HepG2 (cell line): ENCODE data around the gene ZBTB18. TPM values are rescaled to one million over a fixed set of nuclear protein-coding genes. Genes with fewer than 3 reads are reported as not detected.

Source experiments
- ATAC-seq: fragments of 200-7000 bp; cut with Tn5 transposase; 3 replicates; pipeline ENCODE4 v1.9.1; 2020; ENCODE audit warnings: mild to moderate bottlenecking, moderate library complexity
- BruUV-seq: library from RNA; stranded (reverse); fragments of 400-500 nt; replicated peaks from 2 replicates; lab custom pipeline; 2021; lab: Mats Ljungman, UMichigan
- CTCF ChIA-PET: fragments of 300-600 bp; formaldehyde crosslinking; extraction: SDS; loops from one replicate; lab custom pipeline; 2021; ENCODE audit warnings: low total read pairs, inconsistent platforms, low intra/inter-chr PET ratio; lab: Yijun Ruan, JAX
- POLR2A ChIA-PET: fragments of 350-600 bp; sonication (Branson Sonifier 250); formaldehyde crosslinking; loops from one replicate; lab custom pipeline; 2020; ENCODE audit warnings: antibody characterized with exemption, inconsistent platforms; lab: Yijun Ruan, JAX
- DNase-seq: peaks from one replicate; pipeline ENCODE4 v3.0.0-alpha.2; 2015; ENCODE audit warnings: low spot score
- FAIRE-seq: peaks from 3 replicates; lab custom pipeline; 2011; peaks lifted over from hg19 to GRCh38; lab: Jason Lieb, UNC
- H2AFZ ChIP-seq: one replicate; pipeline ENCODE4 v1.6.1; 2011; ENCODE audit warnings: low read length, inconsistent platforms
- H3K27ac ChIP-seq: fragments of 300-600 bp; 3 replicates; pipeline ENCODE4 v1.8.0; 2011; ENCODE audit warnings: mixed run types, mild to moderate bottlenecking, mixed read lengths, low read length, inconsistent platforms; ENCODE audit not compliant: insufficient read depth; ENCODE audit errors: extremely low read length
- H3K27me3 ChIP-seq, 2 experiments: fragments of 200-600 bp in 1 of 2; 2 replicates in 1 of 2; 3 replicates in 1 of 2; pipeline versions ENCODE4 v1.6.0 to v1.8.0; 2011; ENCODE audit warnings: low read length in 2 of 2, mild to moderate bottlenecking in 2 of 2, moderate library complexity in 2 of 2, inconsistent platforms in 1 of 2; ENCODE audit not compliant: insufficient read depth in 2 of 2, control insufficient read depth in 1 of 2
- H3K36me3 ChIP-seq, 2 experiments: fragments of 200-600 bp in 1 of 2; replicated peaks in 1 of 2; 2 replicates in 1 of 2; 3 replicates in 1 of 2; pipeline versions ENCODE4 v1.5.1 to v1.8.0; 2011; ENCODE audit warnings: low read length in 2 of 2, inconsistent platforms in 1 of 2; ENCODE audit not compliant: insufficient read depth in 2 of 2, control insufficient read depth in 1 of 2
- H3K4me1 ChIP-seq: 2 replicates; pipeline ENCODE4 v1.5.1; 2012; ENCODE audit warnings: low read length, inconsistent platforms; ENCODE audit not compliant: insufficient read depth
- H3K4me2 ChIP-seq: 2 replicates; pipeline ENCODE4 v1.6.0; 2011; ENCODE audit warnings: low read depth, low read length, inconsistent platforms
- H3K4me3 ChIP-seq, 3 experiments: fragments of 200-600 bp in 1 of 3; sonication (generic), shearing (Covaris generic) in 1 of 3; replicated peaks in 1 of 3; 2 replicates each; pipeline ENCODE4 v1.5.1; 2011 to 2016; ENCODE audit warnings: low read length in 3 of 3, inconsistent platforms in 2 of 3, low read depth in 2 of 3, mild to moderate bottlenecking in 2 of 3, control low read depth in 1 of 3, mixed read lengths in 1 of 3; ENCODE audit not compliant: insufficient read depth in 1 of 3
- H3K79me2 ChIP-seq: one replicate; pipeline ENCODE4 v1.6.1; 2011; ENCODE audit warnings: low read length, inconsistent platforms; ENCODE audit not compliant: insufficient read depth
- H3K9ac ChIP-seq: 2 replicates; pipeline ENCODE4 v1.6.0; 2011; ENCODE audit warnings: mild to moderate bottlenecking, low read depth, low read length, inconsistent platforms; ENCODE audit not compliant: insufficient read depth
- H3K9me3 ChIP-seq: 2 replicates; pipeline ENCODE4 v1.5.1; 2012; ENCODE audit warnings: mild to moderate bottlenecking, low read length
- H4K20me1 ChIP-seq: 2 replicates; pipeline ENCODE4 v1.6.0; 2011; ENCODE audit warnings: inconsistent platforms, mild to moderate bottlenecking, low read length, moderate library complexity; ENCODE audit not compliant: insufficient read depth
- ATF7 ChIP-seq, 2 experiments: fragments of 450-650 bp in 1 of 2; sonication (generic) in 1 of 2; formaldehyde crosslinking in 1 of 2; IDR thresholded peaks; 2 replicates each; pipeline versions ENCODE4 v1.4.0 to v1.6.1; 2016 to 2020; ENCODE audit warnings: antibody characterized with exemption in 1 of 2, mild to moderate bottlenecking in 1 of 2, missing genetic modification reagents in 1 of 2
- BRCA1 ChIP-seq: sonication (generic); formaldehyde crosslinking; IDR thresholded peaks from 2 replicates; pipeline ENCODE4 v1.4.0; 2020; ENCODE audit warnings: missing genetic modification reagents
- EZH2 ChIP-seq: conservative IDR thresholded peaks from 2 replicates; pipeline ENCODE4 v1.6.1; 2012; ENCODE audit warnings: mild to moderate bottlenecking, low read depth, low read length, moderate library complexity
- HBP1 ChIP-seq: IDR thresholded peaks from 2 replicates; pipeline ENCODE4 v1.6.1; 2016; ENCODE audit warnings: low read depth, control low read depth
- LCORL ChIP-seq, 2 experiments: fragments of 450-650 bp in 1 of 2; sonication (generic) in 1 of 2; formaldehyde crosslinking in 1 of 2; IDR thresholded peaks; 2 replicates each; pipeline versions ENCODE4 v1.5.0 to v1.6.1; 2017 to 2020; ENCODE audit warnings: antibody characterized with exemption in 1 of 2, missing genetic modification reagents in 1 of 2
- USF2 ChIP-seq, 2 experiments: sonication (generic) in 1 of 2; formaldehyde crosslinking in 1 of 2; IDR thresholded peaks; 2 replicates each; pipeline versions ENCODE4 v1.5.1 to v1.6.1; 2011 to 2020; ENCODE audit warnings: borderline replicate concordance in 1 of 2, low read depth in 1 of 2, low read length in 1 of 2, mild to moderate bottlenecking in 1 of 2, missing genetic modification reagents in 1 of 2, moderate library complexity in 1 of 2
- ZBTB7A ChIP-seq: sonication (generic); formaldehyde crosslinking; IDR thresholded peaks from 2 replicates; pipeline ENCODE4 v1.8.0; 2022; ENCODE audit warnings: mild to moderate bottlenecking, missing genetic modification reagents
- ZNF572 ChIP-seq: sonication (generic); formaldehyde crosslinking; IDR thresholded peaks from 2 replicates; pipeline ENCODE4 v1.5.1; 2020; ENCODE audit warnings: mild to moderate bottlenecking, missing genetic modification reagents
- ZNF652 ChIP-seq: IDR thresholded peaks from 2 replicates; pipeline ENCODE4 v1.6.1; 2016; ENCODE audit warnings: low read depth, borderline replicate concordance
- WGBS: methylation state at CpG from one replicate; pipeline ENCODE4 v1.1.6; 2017; ENCODE audit warnings: low lambda C conversion rate; 5-methylcytosine and 5-hydroxymethylcytosine counted together
- in situ Hi-C: cut with HindIII; loops from 2 replicates; pipeline ENCODE4 v1.10.0; 2017; ENCODE audit warnings: low pct_unique_long_range_greater_than_20kb; ENCODE audit not compliant: extremely low pct_ligation_motif_present
- intact Hi-C: fragments of 100-400 bp; cut with micrococcal nuclease; formaldehyde crosslinking; loops from one replicate; pipeline ENCODE4 v1.10.0; 2022; ENCODE audit not compliant: unreplicated experiment
- polyA plus RNA-seq, 8 experiments: library from polyadenylated mRNA; depleted of rRNA in 3 of 8; stranded (reverse) in 7 of 8; unstranded in 1 of 8; fragments of >200 nt; fragmentation: Illumina TruSeq in 4 of 8; extraction: Trizol in 4 of 8; gene quantifications; 2 replicates each; pipeline versions ENCODE4 v1.2.1 to v1.2.3, GENCODE V29; 2011 to 2016; ENCODE audit warnings: low read depth in 4 of 8, missing spikeins in 1 of 8, mixed read lengths in 1 of 8; ENCODE audit not compliant: insufficient read depth in 1 of 8
- total RNA-seq, 5 experiments: library from RNA; depleted of rRNA; stranded (reverse); fragments of >200 nt; fragmentation: Illumina TruSeq; extraction: Trizol; gene quantifications; 2 replicates each; pipeline ENCODE4 v1.2.3, GENCODE V29; 2016; ENCODE audit warnings: low read depth in 1 of 5
- TF ChIP-seq, protein P1 (sequence below), 2 experiments: IDR thresholded peaks; 2 replicates each; pipeline ENCODE4 v1.6.1; 2011 to 2012; ENCODE audit warnings: low read length in 2 of 2, borderline replicate concordance in 1 of 2, low read depth in 1 of 2, mild to moderate bottlenecking in 1 of 2, moderate library complexity in 1 of 2

Gene ZBTB18
- total and polyA plus RNA-seq, 2 of the 13 experiments (the other 11 are each of a cell fraction or from before 2014, with no cell fraction given), result 3.1 to 4.3 TPM

DNA sequence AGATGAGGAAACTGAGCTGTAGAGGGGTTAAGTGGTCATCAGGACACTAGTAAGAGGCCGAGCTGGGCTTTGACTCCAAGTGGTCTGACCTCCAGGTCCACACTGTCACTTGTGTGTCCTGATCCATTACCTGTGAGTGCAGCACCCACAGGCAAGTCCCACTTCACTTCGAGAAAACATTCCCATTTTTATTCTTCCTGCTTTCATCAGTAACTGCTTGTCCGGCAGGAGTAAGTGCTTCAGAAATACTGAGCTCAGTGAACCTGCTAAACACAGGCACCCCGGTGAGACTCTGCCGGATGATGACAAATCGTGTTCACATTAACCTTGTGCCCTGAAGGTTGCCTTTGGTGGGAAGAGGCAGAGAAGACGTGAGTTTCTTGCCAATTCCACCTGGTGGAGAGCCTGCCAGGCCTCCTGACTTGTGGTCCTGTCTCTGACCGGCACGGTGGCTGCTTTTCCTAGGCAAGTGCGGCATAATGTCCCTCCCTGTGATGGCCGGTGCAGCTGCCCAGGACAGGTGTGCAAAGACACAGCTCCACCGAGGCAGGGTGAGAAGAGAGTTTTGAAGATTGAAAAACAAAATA is 29.4 kb downstream of the ZBTB18 start:
- Histone ChIP-seq H3K27ac (no peak overlapping the region), H3K4me3 (no peak overlapping the region), H4K20me1 (no peaks in the 10 kb centered on the region), H3K4me1 (no peaks in the 10 kb centered on the region), H3K4me2 (no peak overlapping the region), H2AFZ (no peak overlapping the region), H3K27me3 (peaks cover 0 to 5% of the 10 kb centered on the region in 2 experiments; a peak in 1 of 5 replicates), H3K9me3 (no peaks in the 10 kb centered on the region), H3K79me2 (no peaks in the 10 kb centered on the region), H3K36me3 (no peaks in the 10 kb centered on the region), H3K9ac (no peak overlapping the region)
- BruUV-seq, result no TSS peak
- in situ Hi-C loops, result no loop called here
- 28% methylated on average over 12 of the region's 12 CpGs for WGBS
- ATAC-seq (no peak), FAIRE-seq (no peak), DNase-seq (no peak)
- POLR2A ChIA-PET, result no interaction called here
- no peak for TF ChIP-seq USF2 (IDR thresholded peaks at IDR 0.05; ENCODE audit: low read depth, low read length)
- TF ChIP-seq USF2 (CRISPR knock-in tag; IDR thresholded peaks at IDR 0.05; ENCODE audit: borderline replicate concordance), result no peak
- TF ChIP-seq ZNF652, result no peak
- TF ChIP-seq BRCA1, result no peak
- no peak for TF ChIP-seq ZBTB7A (CRISPR knock-in tag)
- intact Hi-C loops, result no loop called here
- CTCF ChIA-PET, result no interaction called here

GRCh38 chr1:244082969-244083368 is 31.9 kb downstream of the ZBTB18 start:
- H3K4me2 ChIP-seq, result no peak overlapping the region
- intact Hi-C loops (no loop called here), in situ Hi-C loops (no loop called here)
- no peaks in the 10 kb centered on the region for H3K4me1 ChIP-seq
- no peaks in the 10 kb centered on the region for H4K20me1 ChIP-seq
- H3K4me3 ChIP-seq, result no peak overlapping the region
- CTCF ChIA-PET, result no interaction called here
- H3K9me3 ChIP-seq, result no peaks in the 10 kb centered on the region
- FAIRE-seq (no peak), DNase-seq (no peak), ATAC-seq (no peak)
- 64% methylated on average over 3 of the region's 3 CpGs for WGBS
- no TSS peak for BruUV-seq
- no peaks in the 10 kb centered on the region for H3K36me3 ChIP-seq
- POLR2A ChIA-PET, result no interaction called here
- H3K27me3 ChIP-seq, result peaks cover 0 to 9% of the 10 kb centered on the region in 2 experiments; a peak in 1 of 5 replicates
- no peak overlapping the region for H3K27ac ChIP-seq
- no peaks in the 10 kb centered on the region for H3K79me2 ChIP-seq
- no peak overlapping the region for H3K9ac ChIP-seq
- H2AFZ ChIP-seq, result no peak overlapping the region
- TF ChIP-seq LCORL (IDR thresholded peaks at IDR 0.05) (no peak), LCORL (CRISPR knock-in tag; IDR thresholded peaks at IDR 0.05) (no peak), EZH2 (no peak), ZNF572 (CRISPR knock-in tag) (no peak), ATF7 (IDR thresholded peaks at IDR 0.05) (no peak), ATF7 (CRISPR knock-in tag; IDR thresholded peaks at IDR 0.05) (no peak), HBP1 (no peak)
- TF ChIP-seq, protein P1, sequence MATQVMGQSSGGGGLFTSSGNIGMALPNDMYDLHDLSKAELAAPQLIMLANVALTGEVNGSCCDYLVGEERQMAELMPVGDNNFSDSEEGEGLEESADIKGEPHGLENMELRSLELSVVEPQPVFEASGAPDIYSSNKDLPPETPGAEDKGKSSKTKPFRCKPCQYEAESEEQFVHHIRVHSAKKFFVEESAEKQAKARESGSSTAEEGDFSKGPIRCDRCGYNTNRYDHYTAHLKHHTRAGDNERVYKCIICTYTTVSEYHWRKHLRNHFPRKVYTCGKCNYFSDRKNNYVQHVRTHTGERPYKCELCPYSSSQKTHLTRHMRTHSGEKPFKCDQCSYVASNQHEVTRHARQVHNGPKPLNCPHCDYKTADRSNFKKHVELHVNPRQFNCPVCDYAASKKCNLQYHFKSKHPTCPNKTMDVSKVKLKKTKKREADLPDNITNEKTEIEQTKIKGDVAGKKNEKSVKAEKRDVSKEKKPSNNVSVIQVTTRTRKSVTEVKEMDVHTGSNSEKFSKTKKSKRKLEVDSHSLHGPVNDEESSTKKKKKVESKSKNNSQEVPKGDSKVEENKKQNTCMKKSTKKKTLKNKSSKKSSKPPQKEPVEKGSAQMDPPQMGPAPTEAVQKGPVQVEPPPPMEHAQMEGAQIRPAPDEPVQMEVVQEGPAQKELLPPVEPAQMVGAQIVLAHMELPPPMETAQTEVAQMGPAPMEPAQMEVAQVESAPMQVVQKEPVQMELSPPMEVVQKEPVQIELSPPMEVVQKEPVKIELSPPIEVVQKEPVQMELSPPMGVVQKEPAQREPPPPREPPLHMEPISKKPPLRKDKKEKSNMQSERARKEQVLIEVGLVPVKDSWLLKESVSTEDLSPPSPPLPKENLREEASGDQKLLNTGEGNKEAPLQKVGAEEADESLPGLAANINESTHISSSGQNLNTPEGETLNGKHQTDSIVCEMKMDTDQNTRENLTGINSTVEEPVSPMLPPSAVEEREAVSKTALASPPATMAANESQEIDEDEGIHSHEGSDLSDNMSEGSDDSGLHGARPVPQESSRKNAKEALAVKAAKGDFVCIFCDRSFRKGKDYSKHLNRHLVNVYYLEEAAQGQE (IDR thresholded peaks at IDR 0.05; ENCODE audit: borderline replicate concordance in 1 of 2, low read depth in 1 of 2, low read length in 2 of 2), result no peak
